Stimulated activated CD4-positive, alpha-beta T cell treated with anti-CD3 and anti-CD28 coated beads, TNF-alpha, amount 100 ng/mL, for 24 hours (primary cell): Measurements from ENCODE around the gene SPATA32.

ENCODE experiments used
- DNase-seq, 3 experiments: peaks; one replicate each; pipeline ENCODE4 v3.0.0-alpha.2; 2020; ENCODE audit warnings: low read depth in 3 of 3

The SPATA32 gene

GRCh38 chr17:45229681-45230409 lies 32.0 kb downstream of the SPATA32 start:
- peak in 1 of 3 experiments; percentile 60 for DNase-seq

- DNase-seq: peak; percentile 72 to 91 (median 76)
Measured at GRCh38 chr17:45228763-45229539, 32.9 kb downstream of the SPATA32 start.

- DNase-seq: peak in 1 of 3 experiments; percentile 48
Measured at GRCh38 chr17:45227926-45228762, 33.8 kb downstream of the SPATA32 start.

GRCh38 chr17:45227101-45227925 lies 34.6 kb downstream of the SPATA32 start:
- no peak for DNase-seq

GRCh38 chr17:45226576-45226975 lies 35.3 kb downstream of the SPATA32 start:
- DNase-seq: no peak

GRCh38 chr17:45225964-45226530 lies 35.8 kb downstream of the SPATA32 start:
- peak; percentile 88 to 98 (median 93) for DNase-seq

- peak in 1 of 3 experiments; percentile 63 for DNase-seq
Measured at GRCh38 chr17:45225051-45225700, 36.7 kb downstream of the SPATA32 start.

GRCh38 chr17:45224671-45225050 lies 37.2 kb downstream of the SPATA32 start:
- DNase-seq: no peak

- DNase-seq: peak in 1 of 3 experiments; percentile 61
Measured at GRCh38 chr17:45223539-45224528, 38.1 kb downstream of the SPATA32 start.

- no peak for DNase-seq
Measured at GRCh38 chr17:45222996-45223538, 38.8 kb downstream of the SPATA32 start.

GRCh38 chr17:45222289-45222995 lies 39.5 kb downstream of the SPATA32 start:
- DNase-seq: peak in 1 of 3 experiments; percentile 73

GRCh38 chr17:45222014-45222288 lies 39.9 kb downstream of the SPATA32 start:
- DNase-seq: no peak

GRCh38 chr17:45221081-45222013 lies 40.5 kb downstream of the SPATA32 start, which contains the start of gene FMNL1:
Gene FMNL1, plus strand, starts transcription at chr17:45221885. Its CDS starts 240 bp downstream, at chr17:45222125.
- peak in 1 of 3 experiments; percentile 62 for DNase-seq

GRCh38 chr17:45220079-45220478 lies 41.8 kb downstream of the SPATA32 start:
- no peak for DNase-seq

GRCh38 chr17:45218895-45219661 lies 42.8 kb downstream of the SPATA32 start:
- peak; percentile 78 to 88 (median 82) for DNase-seq
